Measurements from ENCODE around the gene ST3GAL4. TPM values are rescaled to one million over a fixed set of nuclear protein-coding genes. Genes with fewer than 3 reads are reported as not detected.
A peak's percentile ranks its signal among the peaks of the same experiment; 100 is the strongest.

The ST3GAL4 gene
- total RNA-seq, 1 experiment from 2014 or later = 11.2 TPM

DNA sequence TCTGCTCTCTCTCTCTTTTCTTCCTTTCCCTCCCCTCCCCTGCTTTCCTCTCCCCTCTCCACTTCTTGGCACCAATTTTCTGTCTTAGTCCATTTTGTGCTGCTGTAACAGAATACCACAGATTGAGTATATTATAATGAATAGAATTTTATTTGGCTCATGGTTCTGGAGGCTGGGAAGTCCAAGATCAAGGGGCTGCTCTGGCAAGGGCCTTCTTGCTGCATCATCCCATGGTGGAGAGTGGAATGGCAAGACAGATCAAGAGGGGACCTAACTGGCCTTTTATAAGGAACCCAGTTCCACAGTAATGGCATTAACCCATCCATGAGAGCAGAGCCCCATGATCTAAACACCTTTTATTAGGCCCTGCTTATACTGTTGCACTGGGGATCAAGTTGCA lies 44.5 kb downstream of the ST3GAL4 start:
- no TSS peak for BruUV-seq (replicated peaks)
- Histone ChIP-seq H3K9me3 (peaks cover 2% of the 10 kb centered on the region; the same call in 1 of the 2 replicates), H3K27me3 (replicated peaks; ENCODE audit: control insufficient read depth, insufficient read depth, low read length) (no peaks in the 10 kb centered on the region), H3K36me3 (ENCODE audit: control insufficient read depth, insufficient read depth, low read length) (no peaks in the 10 kb centered on the region; the same call in 1 of the 2 replicates), H3K4me3 (ENCODE audit: low read depth, low read length) (no peak overlapping the region), H3K4me1 (peaks cover 26% of the 10 kb centered on the region)
- DNase-seq = no peak
- H3K36me3 Mint-ChIP-seq (ENCODE audit: insufficient read depth, unreplicated experiment) = no peaks in the 10 kb centered on the region
- H3K27ac Mint-ChIP-seq (ENCODE audit: unreplicated experiment) = no peak overlapping the region
- TF ChIP-seq, protein P1, sequence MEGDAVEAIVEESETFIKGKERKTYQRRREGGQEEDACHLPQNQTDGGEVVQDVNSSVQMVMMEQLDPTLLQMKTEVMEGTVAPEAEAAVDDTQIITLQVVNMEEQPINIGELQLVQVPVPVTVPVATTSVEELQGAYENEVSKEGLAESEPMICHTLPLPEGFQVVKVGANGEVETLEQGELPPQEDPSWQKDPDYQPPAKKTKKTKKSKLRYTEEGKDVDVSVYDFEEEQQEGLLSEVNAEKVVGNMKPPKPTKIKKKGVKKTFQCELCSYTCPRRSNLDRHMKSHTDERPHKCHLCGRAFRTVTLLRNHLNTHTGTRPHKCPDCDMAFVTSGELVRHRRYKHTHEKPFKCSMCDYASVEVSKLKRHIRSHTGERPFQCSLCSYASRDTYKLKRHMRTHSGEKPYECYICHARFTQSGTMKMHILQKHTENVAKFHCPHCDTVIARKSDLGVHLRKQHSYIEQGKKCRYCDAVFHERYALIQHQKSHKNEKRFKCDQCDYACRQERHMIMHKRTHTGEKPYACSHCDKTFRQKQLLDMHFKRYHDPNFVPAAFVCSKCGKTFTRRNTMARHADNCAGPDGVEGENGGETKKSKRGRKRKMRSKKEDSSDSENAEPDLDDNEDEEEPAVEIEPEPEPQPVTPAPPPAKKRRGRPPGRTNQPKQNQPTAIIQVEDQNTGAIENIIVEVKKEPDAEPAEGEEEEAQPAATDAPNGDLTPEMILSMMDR (IDR thresholded peaks at IDR 0.05; ENCODE audit: insufficient read depth in 1 of 2, low read depth in 1 of 2, low read length in 1 of 2, severe bottlenecking in 1 of 2, unreplicated experiment in 1 of 2) = no peak
- ChIA-PET CTCF (no interaction called here), POLR2A (no interaction called here)
- no peaks in the 10 kb centered on the region for H3K27me3 Mint-ChIP-seq (ENCODE audit: insufficient read depth, unreplicated experiment)
- H3K4me1 Mint-ChIP-seq (ENCODE audit: low read depth, unreplicated experiment) = peaks cover 9% of the 10 kb centered on the region
- no peak overlapping the region for H3K4me3 Mint-ChIP-seq (ENCODE audit: unreplicated experiment)
- intact Hi-C loops (cut with micrococcal nuclease; ENCODE audit: unreplicated experiment) = no loop called here
- no peaks in the 10 kb centered on the region for H3K9me3 Mint-ChIP-seq (ENCODE audit: unreplicated experiment)

DNA sequence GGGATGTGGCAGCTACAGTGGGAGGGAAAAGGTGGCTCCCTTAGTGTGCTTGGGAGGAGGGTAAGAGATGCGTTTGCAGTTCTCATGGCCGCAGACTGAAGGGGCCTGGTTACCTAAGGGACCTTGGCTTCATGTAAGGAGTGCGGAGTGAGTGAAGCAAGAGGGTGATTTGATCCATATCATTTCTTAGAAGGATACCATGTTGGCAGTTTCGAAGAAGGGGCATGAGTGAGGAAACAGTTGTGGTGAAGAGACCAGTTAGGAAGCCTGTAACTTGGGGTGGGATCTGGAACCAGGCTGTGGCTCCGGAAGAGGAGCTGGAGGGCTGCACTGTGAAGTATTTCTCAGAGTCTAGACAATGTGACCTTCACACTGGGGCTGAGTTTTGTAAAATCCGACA lies 45.0 kb downstream of the ST3GAL4 start:
- H3K4me3 ChIP-seq (ENCODE audit: low read depth, low read length) = no peak overlapping the region
- H3K4me1 ChIP-seq = peaks cover 30% of the 10 kb centered on the region
- H3K4me1 Mint-ChIP-seq (ENCODE audit: low read depth, unreplicated experiment) = peaks cover 14% of the 10 kb centered on the region
- no peak overlapping the region for H3K27ac Mint-ChIP-seq (ENCODE audit: unreplicated experiment)
- TF ChIP-seq, protein P1 (IDR thresholded peaks at IDR 0.05; ENCODE audit: insufficient read depth in 1 of 2, low read depth in 1 of 2, low read length in 1 of 2, severe bottlenecking in 1 of 2, unreplicated experiment in 1 of 2) = no peak
- DNase-seq = no peak
- H3K4me3 Mint-ChIP-seq (ENCODE audit: unreplicated experiment) = no peak overlapping the region
- peaks cover 2% of the 10 kb centered on the region; the same call in 1 of the 2 replicates for H3K9me3 ChIP-seq
- H3K27me3 Mint-ChIP-seq (ENCODE audit: insufficient read depth, unreplicated experiment) = no peaks in the 10 kb centered on the region
- intact Hi-C loops (cut with micrococcal nuclease; ENCODE audit: unreplicated experiment) = no loop called here
- H3K36me3 ChIP-seq (ENCODE audit: control insufficient read depth, insufficient read depth, low read length) = no peaks in the 10 kb centered on the region; the same call in 1 of the 2 replicates
- no peaks in the 10 kb centered on the region for H3K27me3 ChIP-seq (replicated peaks; ENCODE audit: control insufficient read depth, insufficient read depth, low read length)
- H3K9me3 Mint-ChIP-seq (ENCODE audit: unreplicated experiment) = no peaks in the 10 kb centered on the region
- no peaks in the 10 kb centered on the region for H3K36me3 Mint-ChIP-seq (ENCODE audit: insufficient read depth, unreplicated experiment)
- CTCF ChIA-PET = no interaction called here
- POLR2A ChIA-PET = no interaction called here
- no TSS peak for BruUV-seq (replicated peaks)

DNA sequence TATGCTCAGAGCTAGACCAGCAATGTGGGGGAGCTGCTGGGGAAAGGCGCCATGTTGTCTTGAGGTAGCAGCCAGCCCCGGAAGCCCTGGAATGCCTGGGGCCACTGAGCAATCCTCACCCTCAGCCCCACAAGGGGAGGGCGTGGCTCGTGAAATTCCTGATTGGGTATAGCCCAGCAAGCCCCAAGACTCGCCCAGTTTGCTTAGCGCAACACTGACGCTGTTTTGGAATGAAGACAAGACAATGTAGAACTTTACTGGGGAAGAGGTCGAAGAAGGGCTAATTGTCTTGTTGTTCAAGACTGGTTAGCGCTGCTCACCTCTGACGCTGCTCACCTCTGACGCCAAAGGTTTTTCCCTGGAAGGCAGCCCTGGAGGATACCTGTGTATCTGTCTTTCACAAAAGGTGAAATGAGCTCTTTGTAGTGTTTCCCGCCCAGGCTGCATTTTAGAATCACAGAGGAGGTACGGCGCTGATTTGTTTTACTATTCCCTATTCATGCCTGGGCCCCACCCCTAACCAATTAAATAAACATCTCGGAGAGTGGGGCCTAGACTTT lies 47.6 kb downstream of the ST3GAL4 start:
- H3K27me3 ChIP-seq (replicated peaks; ENCODE audit: control insufficient read depth, insufficient read depth, low read length) = no peaks in the 10 kb centered on the region
- peaks cover 17% of the 10 kb centered on the region for H3K4me1 Mint-ChIP-seq (ENCODE audit: low read depth, unreplicated experiment)
- ChIA-PET POLR2A (no interaction called here), CTCF (no interaction called here)
- H3K4me3 Mint-ChIP-seq (ENCODE audit: unreplicated experiment) = no peak overlapping the region
- no peaks in the 10 kb centered on the region; the same call in 1 of the 2 replicates for H3K36me3 ChIP-seq (ENCODE audit: control insufficient read depth, insufficient read depth, low read length)
- peak; percentile 67 to 87 for DNase-seq
- peaks cover 2% of the 10 kb centered on the region; the same call in 1 of the 2 replicates for H3K9me3 ChIP-seq
- no peaks in the 10 kb centered on the region for H3K27me3 Mint-ChIP-seq (ENCODE audit: insufficient read depth, unreplicated experiment)
- H3K9me3 Mint-ChIP-seq (ENCODE audit: unreplicated experiment) = no peaks in the 10 kb centered on the region
- no peak overlapping the region for H3K4me3 ChIP-seq (ENCODE audit: low read depth, low read length)
- intact Hi-C loops (cut with micrococcal nuclease; ENCODE audit: unreplicated experiment) = no loop called here
- peaks cover 40% of the 10 kb centered on the region for H3K4me1 ChIP-seq
- no peak overlapping the region for H3K27ac Mint-ChIP-seq (ENCODE audit: unreplicated experiment)
- H3K36me3 Mint-ChIP-seq (ENCODE audit: insufficient read depth, unreplicated experiment) = no peaks in the 10 kb centered on the region
- TF ChIP-seq, protein P1 (IDR thresholded peaks at IDR 0.05; ENCODE audit: insufficient read depth in 1 of 2, low read depth in 1 of 2, low read length in 1 of 2, severe bottlenecking in 1 of 2, unreplicated experiment in 1 of 2) = no peak
- BruUV-seq (replicated peaks) = no TSS peak
